Mesothelial cell of epicardium (in vitro differentiated cells): ENCODE results near the gene GHITM. TPM values are rescaled to one million over a fixed set of nuclear protein-coding genes. Genes with fewer than 3 reads are reported as not detected.
A peak's percentile ranks its signal among the peaks of the same experiment; 100 is the strongest.
"Not testable (repeated sequence)": the region's sequence is repeated elsewhere in the genome, so short reads cannot be mapped to it uniquely, and the experiment has no call there.

ENCODE experiments used
- DNase-seq, 2 experiments: peaks; one replicate each; pipeline ENCODE4 v3.0.0; 2021; ENCODE audit warnings: low spot score in 2 of 2; ENCODE audit not compliant: unreplicated experiment in 2 of 2
- H3K27ac Mint-ChIP-seq: 2 replicates; pipeline ENCODE4 v1.8.0; 2021; ENCODE audit warnings: mixed read lengths
- H3K27me3 Mint-ChIP-seq: 2 replicates; pipeline ENCODE4 v1.8.0; 2021; ENCODE audit warnings: low read depth, mixed read lengths
- H3K36me3 Mint-ChIP-seq: 2 replicates; pipeline ENCODE4 v1.8.0; 2021; ENCODE audit warnings: mixed read lengths
- H3K4me1 Mint-ChIP-seq: 2 replicates; pipeline ENCODE4 v1.8.0; 2021; ENCODE audit warnings: mixed read lengths
- H3K4me3 Mint-ChIP-seq: 2 replicates; pipeline ENCODE4 v1.8.0; 2021; ENCODE audit warnings: mild to moderate bottlenecking, moderate library complexity, mixed read lengths
- H3K9me3 Mint-ChIP-seq: 2 replicates; pipeline ENCODE4 v1.8.0; 2021; ENCODE audit warnings: mixed read lengths
- CTCF ChIP-seq: fragments of 200-600 bp; sonication (generic); IDR thresholded peaks from one replicate; pipeline ENCODE4 v1.5.0; 2021; ENCODE audit warnings: antibody characterized with exemption; ENCODE audit not compliant: unreplicated experiment
- total RNA-seq: library from RNA; stranded (reverse); gene quantifications from 3 replicates; pipeline ENCODE4 v1.2.1, GENCODE V29; 2021

The GHITM gene
- total RNA-seq, 1 donor from 2014 or later = 59.0 TPM

DNA sequence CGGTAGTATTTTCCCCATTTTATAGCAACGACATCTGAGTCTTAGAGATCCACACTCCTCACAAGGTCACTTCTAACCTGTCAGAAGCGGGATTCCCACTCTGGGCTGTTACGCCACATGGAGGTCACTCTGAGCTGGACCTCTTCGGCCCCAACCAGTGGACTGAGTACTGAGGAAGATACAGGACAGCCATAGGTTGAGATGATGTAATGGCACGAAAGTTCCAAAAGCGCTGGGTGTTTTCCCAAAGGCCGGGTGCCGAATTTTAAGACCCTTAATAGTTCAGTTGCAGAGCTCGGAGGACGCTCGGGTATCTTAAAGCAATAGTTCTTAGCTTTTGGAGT lies 699 bp downstream of the GHITM start:
- peak overlapping the region; percentile 98 for H3K27ac Mint-ChIP-seq

DNA sequence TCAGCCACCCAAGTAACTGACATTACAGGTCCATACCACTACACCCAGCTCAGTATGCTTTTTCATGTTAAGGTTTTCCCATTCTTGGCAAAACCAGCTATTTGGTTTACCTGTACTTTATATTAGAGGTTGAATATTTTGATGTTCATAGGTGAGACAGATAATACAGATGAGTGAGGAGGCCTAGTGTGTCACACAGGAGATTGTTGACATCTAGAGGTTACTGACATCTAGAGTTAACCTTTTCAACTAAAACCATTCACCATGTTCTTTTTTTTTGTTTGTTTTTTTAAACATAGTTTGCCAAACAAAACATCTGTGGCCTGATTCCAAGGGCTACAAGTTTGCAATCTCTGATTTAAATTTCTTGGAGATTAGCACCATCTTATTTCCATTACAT lies 8.0 kb downstream of the GHITM start:
- no peak for TF ChIP-seq CTCF
- Mint-ChIP-seq H3K4me3 (no peak overlapping the region), H3K27me3 (no peaks in the 10 kb centered on the region), H3K4me1 (no peaks in the 10 kb centered on the region), H3K27ac (no peak overlapping the region), H3K9me3 (no peaks in the 10 kb centered on the region), H3K36me3 (peaks cover 32% of the 10 kb centered on the region)
- no peak for DNase-seq

More for the DNA sequence above, 699 bp downstream of the GHITM start:
- H3K9me3 Mint-ChIP-seq = no peaks in the 10 kb centered on the region
- H3K4me3 Mint-ChIP-seq = peak overlapping the region; percentile 97
- H3K4me1 Mint-ChIP-seq = peaks cover 32% of the 10 kb centered on the region
- peaks cover 15% of the 10 kb centered on the region for H3K27me3 Mint-ChIP-seq
- no peak for DNase-seq
- H3K36me3 Mint-ChIP-seq = peaks cover 10% of the 10 kb centered on the region
- no peak for TF ChIP-seq CTCF

GRCh38 chr10:84148006-84148597 lies 8.8 kb downstream of the GHITM start:
- H3K9me3 Mint-ChIP-seq, H3K4me1 Mint-ChIP-seq, H3K27me3 Mint-ChIP-seq, H3K4me3 Mint-ChIP-seq, H3K27ac Mint-ChIP-seq, DNase-seq: not testable (repeated sequence)
- peaks cover 32% of the 10 kb centered on the region for H3K36me3 Mint-ChIP-seq
- peak; percentile 67 for TF ChIP-seq CTCF

DNA sequence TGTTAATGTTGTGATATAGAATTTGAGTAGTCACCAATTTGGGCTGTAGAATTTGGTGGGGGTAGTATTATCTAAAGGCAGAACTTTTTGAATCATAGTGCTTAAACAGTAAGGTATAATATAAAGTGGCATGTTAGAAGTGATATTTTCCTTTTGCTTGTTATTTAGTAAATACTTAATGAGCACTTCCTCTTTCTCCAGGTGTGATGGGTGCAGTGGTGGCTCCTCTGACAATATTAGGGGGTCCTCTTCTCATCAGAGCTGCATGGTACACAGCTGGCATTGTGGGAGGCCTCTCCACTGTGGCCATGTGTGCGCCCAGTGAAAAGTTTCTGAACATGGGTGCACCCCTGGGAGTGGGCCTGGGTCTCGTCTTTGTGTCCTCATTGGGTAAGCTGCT lies 10.5 kb downstream of the GHITM start:
- Mint-ChIP-seq H3K9me3 (no peaks in the 10 kb centered on the region), H3K27me3 (no peaks in the 10 kb centered on the region), H3K4me1 (no peaks in the 10 kb centered on the region), H3K36me3 (peaks cover 25% of the 10 kb centered on the region), H3K27ac (no peak overlapping the region), H3K4me3 (no peak overlapping the region)
- TF ChIP-seq CTCF = no peak
- DNase-seq = no peak

DNA sequence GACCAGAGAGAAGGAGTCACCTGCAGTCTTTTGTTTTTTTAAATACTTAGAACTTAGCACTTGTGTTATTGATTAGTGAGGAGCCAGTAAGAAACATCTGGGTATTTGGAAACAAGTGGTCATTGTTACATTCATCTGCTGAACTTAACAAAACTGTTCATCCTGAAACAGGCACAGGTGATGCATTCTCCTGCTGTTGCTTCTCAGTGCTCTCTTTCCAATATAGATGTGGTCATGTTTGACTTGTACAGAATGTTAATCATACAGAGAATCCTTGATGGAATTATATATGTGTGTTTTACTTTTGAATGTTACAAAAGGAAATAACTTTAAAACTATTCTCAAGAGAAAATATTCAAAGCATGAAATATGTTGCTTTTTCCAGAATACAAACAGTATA lies 13.5 kb downstream of the GHITM start:
- Mint-ChIP-seq H3K27me3 (peaks cover under 1% of the 10 kb centered on the region), H3K27ac (no peak overlapping the region), H3K4me3 (no peak overlapping the region), H3K9me3 (no peaks in the 10 kb centered on the region), H3K4me1 (no peaks in the 10 kb centered on the region), H3K36me3 (peaks cover 19% of the 10 kb centered on the region)
- TF ChIP-seq CTCF = no peak
- DNase-seq = no peak

DNA sequence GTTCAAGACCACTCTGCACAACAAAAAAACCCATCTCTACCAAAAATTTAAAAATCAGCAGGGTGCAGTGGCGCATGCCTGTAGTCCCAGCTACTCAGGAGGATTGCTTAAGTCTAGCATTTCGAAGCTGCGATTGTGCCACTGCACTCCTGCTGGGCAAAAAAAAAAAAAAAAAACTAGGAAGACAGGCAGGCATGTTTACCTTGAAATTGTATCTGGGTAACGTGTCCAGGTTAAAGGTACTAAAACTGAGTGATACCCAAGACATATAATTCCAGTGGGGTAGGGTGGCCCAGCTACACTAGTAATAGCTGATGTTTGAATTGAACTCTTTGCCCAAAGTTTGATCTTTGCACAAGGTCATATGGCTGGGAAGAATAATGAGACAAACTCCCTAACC lies 16.2 kb downstream of the GHITM start:
- no peak for TF ChIP-seq CTCF
- peaks cover 2% of the 10 kb centered on the region for H3K4me1 Mint-ChIP-seq
- DNase-seq = no peak
- H3K9me3 Mint-ChIP-seq = no peaks in the 10 kb centered on the region
- H3K36me3 Mint-ChIP-seq = peaks cover 8% of the 10 kb centered on the region
- peaks cover 23% of the 10 kb centered on the region for H3K27me3 Mint-ChIP-seq
- no peak overlapping the region for H3K4me3 Mint-ChIP-seq
- no peak overlapping the region for H3K27ac Mint-ChIP-seq
